HG03045 (cell line): Measurements from ENCODE around the gene GPR68.
"Not testable (repeated sequence)": the region's sequence is repeated elsewhere in the genome, so short reads cannot be mapped to it uniquely, and the experiment has no call there.

Experiments used
- ATAC-seq: cut with Tn5 transposase; IDR thresholded peaks from one replicate; pipeline ENCODE4 v1.9.1; 2021; ENCODE audit warnings: mild to moderate bottlenecking, moderate library complexity; ENCODE audit not compliant: unreplicated experiment

The GPR68 gene

DNA sequence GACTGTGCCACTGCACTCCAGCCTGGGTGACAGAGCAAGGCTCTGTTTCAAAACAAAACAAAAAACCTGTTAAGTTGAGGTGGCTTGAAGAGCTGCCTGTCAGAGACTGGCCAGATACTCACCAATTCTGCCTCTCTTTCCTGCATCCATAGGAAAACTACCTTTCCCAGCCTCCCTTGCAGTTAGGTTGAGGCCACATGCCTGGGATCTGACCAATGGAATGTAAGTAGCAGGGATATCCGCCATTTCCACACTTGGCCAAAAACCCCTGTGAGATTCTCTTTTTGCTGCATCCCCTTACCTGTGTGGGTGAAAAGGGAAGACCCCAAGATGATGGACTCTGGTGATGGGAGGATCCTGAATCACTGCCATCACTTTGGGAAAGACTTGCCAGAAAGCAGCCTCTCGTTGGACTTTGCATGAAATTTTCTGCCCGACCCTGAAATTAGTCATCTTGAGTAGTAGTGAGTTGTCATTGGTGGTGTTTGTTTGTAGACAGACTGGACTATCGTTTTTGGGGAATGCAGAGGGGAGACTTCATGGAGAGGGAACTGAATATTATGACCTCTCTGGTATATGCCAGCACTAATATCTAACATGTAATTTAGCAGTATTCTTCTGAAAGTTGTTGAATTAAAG, 14.0 kb downstream of the GPR68 start:
- ATAC-seq = no peak

- ATAC-seq = peak; percentile 59
Measured at GRCh38 chr14:91229743-91230200, 14.7 kb downstream of the GPR68 start.

DNA sequence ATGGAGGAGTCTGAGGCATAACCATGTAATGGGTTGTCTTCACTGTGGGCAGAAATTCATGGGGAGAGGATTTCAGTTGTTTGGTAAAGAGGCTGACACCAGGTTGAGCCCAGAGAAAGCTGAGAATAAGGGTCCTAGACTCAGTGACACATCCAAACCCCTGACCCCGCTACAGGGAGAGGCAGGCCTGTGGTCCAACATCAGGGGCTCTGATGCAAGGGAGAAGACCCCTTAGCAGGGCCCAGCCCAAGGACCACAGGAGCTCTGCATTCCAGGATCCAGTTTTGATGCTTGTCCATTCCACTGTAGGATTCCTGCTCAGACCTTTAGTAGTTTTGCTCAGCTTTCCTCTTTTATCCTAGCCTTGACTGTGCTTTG, 15.5 kb downstream of the GPR68 start:
- no peak for ATAC-seq

- ATAC-seq = peak; percentile 87
Measured at GRCh38 chr14:91228112-91229004, 16.1 kb downstream of the GPR68 start.

DNA sequence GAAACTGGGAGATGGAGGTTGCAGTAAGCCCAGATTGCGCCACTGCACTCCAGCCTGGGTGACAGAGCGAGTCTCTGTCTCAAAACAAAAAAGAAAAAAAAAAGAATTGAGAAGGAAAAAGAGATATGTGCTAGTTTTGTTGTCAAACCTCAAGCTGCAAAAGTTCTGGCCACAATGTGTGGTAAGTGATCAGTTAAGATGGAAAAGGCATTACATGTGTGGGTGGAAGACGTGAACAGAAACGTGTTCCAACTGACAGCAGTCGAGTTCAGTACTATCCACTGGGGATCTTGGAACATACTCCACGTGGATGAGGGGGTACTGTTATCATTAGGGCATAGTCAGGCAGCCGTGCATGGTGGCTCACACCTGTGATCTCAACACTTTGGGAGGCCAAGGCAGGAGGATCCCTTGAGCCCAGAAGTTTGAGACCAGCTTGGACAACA, 17.3 kb downstream of the GPR68 start:
- ATAC-seq = no peak

GRCh38 chr14:91226360-91226759, 18.1 kb downstream of the GPR68 start:
- ATAC-seq = not testable (repeated sequence)

DNA sequence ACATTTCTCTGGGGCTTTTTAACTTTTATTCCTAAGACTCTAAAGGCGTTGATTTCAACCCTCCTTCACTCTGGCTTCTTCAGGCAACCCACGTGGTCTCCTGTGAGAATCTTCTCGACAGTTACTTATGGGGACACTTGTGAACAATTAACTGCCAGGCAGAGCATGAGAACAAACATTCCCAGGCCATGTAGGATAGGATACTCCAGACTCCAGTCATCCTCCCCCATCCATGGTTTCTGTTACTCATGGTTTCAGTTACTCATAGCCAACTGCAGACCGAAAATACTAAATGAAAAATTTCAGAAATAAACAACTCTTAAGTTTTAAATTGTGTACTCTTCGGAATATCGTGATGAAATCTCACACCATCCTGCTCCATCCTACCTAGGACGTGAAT, 19.5 kb downstream of the GPR68 start:
- no peak for ATAC-seq

GRCh38 chr14:91223028-91223783, 21.3 kb downstream of the GPR68 start:
- no peak for ATAC-seq

DNA sequence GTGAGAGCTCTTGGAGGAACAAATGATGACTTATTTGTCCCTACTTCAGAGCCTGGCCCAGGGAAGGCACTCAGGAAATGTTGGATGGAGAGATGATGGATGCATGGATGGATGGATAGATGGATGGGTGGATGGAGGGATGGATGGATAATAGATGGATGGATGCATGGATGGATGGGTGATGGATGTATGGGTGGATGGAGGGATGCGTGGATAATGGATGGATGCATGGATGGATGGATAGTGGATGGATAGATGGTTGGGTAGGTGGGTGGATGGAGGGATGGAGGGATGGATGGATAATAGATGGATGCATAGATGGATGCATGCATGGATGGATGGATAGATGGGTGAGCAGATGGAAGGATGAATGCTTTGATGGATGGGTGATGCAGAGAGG, 23.2 kb downstream of the GPR68 start:
- no peak for ATAC-seq

DNA sequence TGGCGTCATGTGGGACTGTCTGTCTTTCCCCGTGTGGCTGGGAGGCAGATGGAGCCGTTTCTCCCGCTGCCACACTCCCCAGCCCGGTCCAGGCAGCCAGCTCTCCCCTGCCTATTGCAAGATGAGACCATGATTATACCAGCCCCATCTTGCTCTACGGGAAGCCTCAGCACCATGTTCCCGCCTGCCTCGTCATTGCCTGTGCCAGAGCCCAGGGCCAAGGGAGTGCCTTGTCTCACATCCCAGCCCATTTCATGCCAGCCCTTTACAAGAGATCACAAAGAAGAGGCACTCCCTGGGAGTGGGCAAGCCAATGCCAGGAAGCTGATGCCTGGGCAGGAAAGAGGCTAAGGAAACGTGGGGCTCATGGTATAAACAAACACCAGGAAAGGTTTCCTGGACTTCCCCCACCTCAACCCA, 23.9 kb downstream of the GPR68 start:
- no peak for ATAC-seq

DNA sequence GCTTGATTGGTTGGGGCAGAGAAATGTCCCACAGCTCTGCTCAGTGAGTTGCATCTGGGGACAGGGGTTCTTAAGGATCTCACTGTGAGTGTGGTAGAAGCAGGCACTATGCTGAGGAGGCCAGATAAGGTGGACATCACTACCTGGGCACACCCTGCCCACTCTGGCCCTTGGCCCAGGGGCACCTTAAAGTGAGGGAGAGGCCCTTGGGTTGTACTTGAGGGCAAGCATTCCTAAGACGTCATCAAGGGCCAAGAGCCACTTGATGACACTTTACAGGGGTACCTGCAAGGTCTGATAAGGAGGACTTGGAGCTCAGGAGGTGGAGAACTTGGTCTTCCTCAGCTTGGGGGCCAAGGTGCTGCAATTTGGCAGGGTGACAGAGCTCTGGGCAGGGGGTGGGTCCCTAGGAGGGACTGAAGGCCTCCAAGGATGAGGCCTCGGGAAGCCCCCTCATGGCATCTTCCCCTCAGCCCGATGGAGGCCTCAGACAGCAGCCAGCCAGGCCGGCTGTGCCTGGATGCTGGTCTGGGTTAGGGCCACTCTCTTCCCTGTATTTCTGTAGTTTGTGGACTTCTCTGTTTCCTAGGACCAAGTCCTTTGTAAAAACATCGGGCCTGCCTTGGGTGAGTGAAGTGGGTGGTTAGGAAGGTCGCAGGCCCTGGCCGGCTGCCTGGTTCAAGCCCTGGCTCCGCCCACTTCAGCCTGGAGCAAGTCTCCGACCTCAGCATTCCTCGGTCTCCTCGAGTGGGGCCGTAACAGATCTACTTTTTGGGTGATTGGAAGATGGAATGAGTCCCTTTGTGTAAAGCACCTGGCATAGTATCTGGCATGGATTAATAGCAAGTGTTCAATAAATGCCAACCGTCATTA, 24.8 kb downstream of the GPR68 start:
- ATAC-seq = no peak

DNA sequence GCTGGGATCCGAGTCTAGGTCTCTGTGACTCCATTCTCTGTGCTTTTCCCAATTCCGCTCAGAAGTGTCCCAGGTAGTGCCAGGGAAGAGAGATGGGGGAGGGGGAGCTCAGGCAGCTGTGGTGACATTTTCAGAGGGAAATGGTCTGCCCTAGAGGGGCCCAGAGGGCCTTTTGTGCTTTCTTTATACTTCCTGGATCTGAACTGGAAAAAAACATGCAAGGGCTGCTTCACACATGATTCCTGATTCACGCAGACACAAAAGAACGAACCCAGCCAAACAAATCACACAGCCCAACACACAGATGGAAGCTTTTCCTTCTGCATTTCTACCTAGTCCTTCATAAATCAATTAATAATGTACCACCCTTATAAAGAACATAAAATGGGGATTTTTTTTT, 26.5 kb downstream of the GPR68 start:
- no peak for ATAC-seq

DNA sequence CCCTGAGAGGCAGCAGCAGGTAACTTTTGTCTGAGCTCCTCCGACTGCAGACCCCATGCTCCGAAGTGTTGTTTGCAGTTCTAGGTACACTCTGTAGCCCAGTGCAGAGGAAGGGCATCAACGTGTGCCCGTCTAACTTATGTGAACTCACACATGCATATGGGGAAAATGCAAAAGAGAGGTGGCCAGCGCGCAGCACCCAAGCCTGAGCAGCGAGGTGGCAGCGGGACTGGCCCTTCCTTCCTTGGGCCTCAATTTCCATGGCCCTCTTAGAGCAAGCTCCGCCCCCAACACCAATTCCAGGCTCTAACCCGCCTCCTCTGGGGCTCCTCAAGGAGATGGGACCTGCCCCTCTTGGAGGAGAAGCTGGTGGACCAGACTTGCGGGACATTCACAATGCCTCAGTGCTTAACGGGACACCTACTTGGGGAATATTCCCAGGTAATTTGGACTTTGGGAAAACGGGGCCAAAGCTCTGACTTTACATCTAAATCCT, 27.7 kb downstream of the GPR68 start:
- no peak for ATAC-seq

GRCh38 chr14:91215381-91215780, 29.1 kb downstream of the GPR68 start:
- ATAC-seq = no peak

DNA sequence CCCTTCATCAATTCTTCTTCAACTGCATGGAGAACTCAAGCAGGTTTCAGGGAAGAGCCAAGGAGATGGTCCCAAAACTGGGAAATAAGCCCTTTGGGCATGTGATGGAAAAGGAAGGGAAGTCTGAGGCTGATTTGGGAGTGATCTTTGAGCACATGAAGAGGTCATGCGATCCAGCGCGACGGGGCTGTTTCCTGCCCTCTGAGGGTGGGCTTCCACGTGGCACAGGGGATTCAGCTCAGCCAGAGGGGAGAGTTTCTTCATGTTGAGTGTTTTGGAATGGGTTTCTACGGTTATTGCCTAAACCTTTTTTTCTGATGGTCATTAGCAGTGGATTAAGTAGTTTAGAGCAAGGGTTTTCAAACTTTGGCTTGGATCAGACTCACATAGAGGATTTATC, 30.2 kb downstream of the GPR68 start:
- ATAC-seq = no peak

GRCh38 chr14:91211017-91211416, 33.5 kb downstream of the GPR68 start:
- no peak for ATAC-seq

DNA sequence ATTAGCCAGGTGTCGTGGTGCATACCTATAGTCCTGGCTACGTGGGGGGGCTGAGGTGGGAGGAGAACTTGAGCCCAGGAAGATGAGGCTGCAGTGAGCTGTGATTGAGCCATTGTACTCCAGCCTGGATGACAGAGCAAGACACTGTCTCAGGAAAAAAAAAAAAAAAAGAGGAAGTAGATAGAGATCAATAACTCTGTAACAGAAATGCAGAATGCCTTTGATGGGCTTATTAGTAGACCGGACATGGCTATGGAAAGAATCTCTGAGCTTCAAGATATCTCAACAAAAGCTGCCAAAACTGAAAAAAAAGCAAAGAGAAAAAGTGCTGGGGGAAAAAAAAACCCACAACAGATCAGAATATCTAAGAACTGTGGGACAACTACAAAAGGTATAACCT, 37.5 kb downstream of the GPR68 start:
- no peak for ATAC-seq

GRCh38 chr14:91205459-91205858, 39.0 kb downstream of the GPR68 start:
- ATAC-seq = no peak

DNA sequence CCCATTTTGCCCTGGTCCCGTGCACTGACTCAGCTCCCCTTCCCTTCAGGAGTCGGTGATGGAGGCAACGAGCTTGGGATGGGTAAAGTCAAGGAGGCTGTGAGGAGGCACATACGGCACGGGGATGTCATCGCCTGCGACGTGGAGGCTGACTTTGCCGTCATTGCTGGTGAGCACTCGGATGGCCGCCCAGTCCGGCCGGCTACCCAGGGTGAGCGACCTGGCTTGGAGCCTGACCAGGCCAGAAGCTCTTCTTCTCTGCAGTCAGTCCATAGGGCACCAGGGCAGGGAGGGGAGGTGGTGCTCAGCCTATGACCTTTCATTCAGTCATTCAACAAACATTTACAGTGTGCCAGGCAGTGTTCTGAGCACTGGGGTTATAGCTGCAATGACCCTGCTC, 39.8 kb downstream of the GPR68 start:
- no peak for ATAC-seq

DNA sequence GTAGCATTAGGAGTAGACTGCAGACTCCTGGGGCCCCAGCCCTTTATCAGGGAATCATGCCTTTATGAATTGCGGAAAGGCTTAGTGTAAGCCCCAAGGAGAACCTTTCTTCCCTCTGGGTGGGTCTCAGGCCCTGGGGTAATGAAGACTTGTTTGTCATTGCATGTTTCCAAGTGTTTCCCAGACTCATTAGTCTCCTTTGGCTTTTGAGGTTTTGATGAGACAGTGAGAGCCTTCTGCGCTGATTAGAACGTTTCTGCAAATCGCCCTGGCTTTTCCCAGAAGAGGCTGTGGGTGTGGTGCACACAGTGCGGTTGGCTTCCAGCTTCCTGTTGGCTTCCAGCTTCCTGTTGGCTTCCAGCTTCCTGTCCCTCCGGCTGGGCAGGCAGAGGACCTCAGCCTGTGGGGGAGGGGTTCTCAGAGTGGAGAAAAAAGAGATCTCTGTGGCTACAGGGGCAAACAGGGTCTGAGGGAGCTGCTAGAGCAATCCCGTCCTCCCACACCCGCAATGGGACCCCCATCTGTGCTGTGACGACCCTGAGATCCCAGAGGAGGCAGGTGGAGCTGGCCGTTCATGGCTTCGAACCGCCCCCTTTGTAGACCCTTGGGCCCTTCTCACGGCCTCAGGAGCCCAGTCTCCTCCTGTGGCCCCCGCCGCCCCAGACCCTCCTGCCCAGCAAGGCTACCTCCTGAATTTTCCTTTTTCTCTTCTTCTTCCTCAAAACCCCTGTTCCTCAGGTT, 42.1 kb downstream of the GPR68 start:
- ATAC-seq = no peak
